ENCODE measurements around the gene FANCB. TPM values are rescaled to one million over a fixed set of nuclear protein-coding genes. Genes with fewer than 3 reads are reported as not detected.

The FANCB gene
- 2.5 to 3.6 TPM (median 3.2 TPM) in 5 replicates for total RNA-seq (2022; extraction: Qiagen RNA extraction)

DNA sequence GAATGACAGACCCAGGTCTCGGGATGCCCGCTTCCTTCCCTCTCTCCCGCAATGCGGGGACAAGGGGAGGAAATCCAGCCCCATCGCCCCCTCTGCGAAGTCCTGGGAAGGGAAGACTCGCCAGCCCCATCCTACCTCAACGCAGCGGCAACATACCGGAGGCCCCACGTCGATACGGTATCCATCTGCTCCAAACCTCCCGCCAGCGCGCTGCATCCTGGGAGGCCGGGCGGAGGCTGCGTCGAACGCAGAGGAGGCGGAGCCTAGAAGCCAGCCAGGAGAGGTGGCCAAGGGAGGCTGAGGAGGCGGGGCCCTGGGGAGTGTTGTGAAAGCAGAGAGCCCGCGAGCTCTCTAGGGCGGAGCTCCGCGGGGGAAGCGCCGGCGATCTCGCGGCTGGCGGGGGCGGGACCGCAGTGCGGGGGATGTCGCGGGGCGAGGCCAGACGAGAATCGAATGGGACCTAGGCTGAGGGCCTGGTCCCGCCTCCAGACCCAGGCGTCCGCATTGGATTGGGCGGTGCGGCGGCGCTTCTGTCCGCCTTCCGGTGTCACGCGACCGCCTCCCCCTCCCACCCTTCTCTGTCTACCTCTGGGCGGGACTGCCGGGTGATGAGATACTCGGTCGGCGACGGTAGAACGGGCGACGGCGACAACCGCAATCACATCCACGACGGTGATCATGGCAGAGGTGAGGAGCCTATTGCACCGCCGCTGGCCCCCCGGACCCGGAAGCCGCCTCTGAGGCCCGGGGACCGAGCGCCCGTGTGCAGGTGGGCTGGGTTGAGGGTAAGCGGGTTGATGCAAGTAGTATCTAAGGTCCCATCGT, at the start of gene FANCB, which contains the start of gene MOSPD2:
FANCB (minus strand) TSS at position 219 of the 825 bp plus-strand sequence. CDS start 7,559 bp downstream, outside the sequence.
MOSPD2 (plus strand) TSS at position 571 of the 825 bp plus-strand sequence; CDS start at position 679, 108 bp downstream.

Other genes starting within 250 kb of the FANCB start
- 8.2 to 11.0 TPM (median 8.7 TPM) in 5 replicates for gene MOSPD2, start 352 bp upstream of the FANCB start, total RNA-seq (2022; extraction: Qiagen RNA extraction)